GM19324 (cell line): ENCODE results near the gene PRICKLE3.
"Not testable (repeated sequence)": the region's sequence is repeated elsewhere in the genome, so short reads cannot be mapped to it uniquely, and the experiment has no call there.

Experiments used
- ATAC-seq: cut with Tn5 transposase; IDR thresholded peaks from one replicate; pipeline ENCODE4 v1.9.1; 2021; ENCODE audit warnings: mild to moderate bottlenecking, moderate library complexity; ENCODE audit not compliant: unreplicated experiment, low FRiP score

The PRICKLE3 gene

GRCh38 chrX:49187028-49187394 lies 838 bp upstream of the PRICKLE3 start:
- no peak for ATAC-seq

GRCh38 chrX:49184294-49185281 lies 1.6 kb downstream of the PRICKLE3 start:
- ATAC-seq = no peak

- no peak for ATAC-seq
Observed at GRCh38 chrX:49183701-49184281, 2.4 kb downstream of the PRICKLE3 start.

- ATAC-seq = no peak
Observed at GRCh38 chrX:49179358-49179757, 6.8 kb downstream of the PRICKLE3 start.

- no peak for ATAC-seq
Observed at GRCh38 chrX:49178537-49178936, 7.6 kb downstream of the PRICKLE3 start.

GRCh38 chrX:49177873-49178480 lies 8.2 kb downstream of the PRICKLE3 start:
- ATAC-seq = no peak

- no peak for ATAC-seq
Observed at GRCh38 chrX:49177338-49177833, 8.8 kb downstream of the PRICKLE3 start.

- ATAC-seq = no peak
Observed at GRCh38 chrX:49176421-49177326, 9.5 kb downstream of the PRICKLE3 start.

GRCh38 chrX:49175435-49176274 lies 10.5 kb downstream of the PRICKLE3 start:
- no peak for ATAC-seq

GRCh38 chrX:49174723-49175122 lies 11.4 kb downstream of the PRICKLE3 start:
- ATAC-seq = no peak

GRCh38 chrX:49173544-49173943 lies 12.6 kb downstream of the PRICKLE3 start:
- not testable (repeated sequence) for ATAC-seq

- ATAC-seq = peak; percentile 69
Observed at GRCh38 chrX:49172280-49172780, 13.8 kb downstream of the PRICKLE3 start.

GRCh38 chrX:49171752-49172279 lies 14.4 kb downstream of the PRICKLE3 start, which contains the start of gene PLP2:
TSS of gene PLP2 (plus strand) at chrX:49171898. CDS start at chrX:49172001, 103 bp downstream.
- peak; percentile 5 for ATAC-seq

GRCh38 chrX:49167740-49168108 lies 18.4 kb downstream of the PRICKLE3 start:
- ATAC-seq = no peak

- no peak for ATAC-seq
Observed at GRCh38 chrX:49166914-49167739, 19.0 kb downstream of the PRICKLE3 start.

GRCh38 chrX:49165901-49166881 lies 20.0 kb downstream of the PRICKLE3 start:
- ATAC-seq = peak; percentile 41
